Gastrocnemius medialis (tissue), 4 donors: Measurements from ENCODE around the gene CARMIL1.

Experiments
- CTCF ChIP-seq, 5 experiments: fragments of 450-650 bp in 3 of 5; fragments of 200-600 bp in 2 of 5; sonication (generic) in 2 of 5; IDR thresholded peaks in 4 of 5; conservative IDR thresholded peaks in 1 of 5; 1 replicate in 4 of 5; 2 replicates in 1 of 5; pipeline ENCODE4 v1.5.1; 2016 to 2019; ENCODE audit warnings: antibody characterized with exemption in 5 of 5, mild to moderate bottlenecking in 3 of 5, moderate library complexity in 3 of 5
- POLR2A ChIP-seq, 2 donors: fragments of 450-650 bp; IDR thresholded peaks; one replicate each; pipeline ENCODE4 v1.6.1; 2017; ENCODE audit warnings: antibody characterized with exemption in 2 of 2, mild to moderate bottlenecking in 2 of 2, moderate library complexity in 2 of 2

- no peak for TF ChIP-seq CTCF (IDR thresholded peaks at IDR 0.05 in 4 of 5, conservative IDR thresholded peaks at IDR 0.05 in 1 of 5)
- TF ChIP-seq POLR2A (IDR thresholded peaks at IDR 0.05) = no peak
Observed at GRCh38 chr6:25606151-25606550, 327.0 kb downstream of the CARMIL1 start.
